ENCODE results near the gene AP4E1.
"Not testable (repeated sequence)": the region's sequence is repeated elsewhere in the genome, so short reads cannot be mapped to it uniquely, and the experiment has no call there.

Gene AP4E1

DNA sequence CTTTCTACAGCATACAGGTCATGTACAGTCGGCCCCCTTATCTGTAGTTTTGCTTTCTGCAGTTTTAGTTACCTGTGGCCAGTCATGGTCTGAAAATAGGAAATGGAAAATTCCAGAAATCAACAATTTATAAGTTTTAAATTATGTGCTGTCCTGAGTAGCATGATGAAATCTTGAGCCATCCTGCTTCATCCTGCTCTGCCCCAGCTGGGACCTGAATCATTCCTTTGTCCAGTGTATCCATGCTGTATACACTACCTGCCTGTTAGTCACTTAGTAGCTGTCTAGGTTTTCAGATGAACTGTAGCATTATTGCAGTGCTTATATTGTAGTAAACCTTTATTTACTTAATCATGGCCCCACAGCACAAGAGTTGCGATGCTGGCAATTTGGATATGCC lies 44.8 kb downstream of the AP4E1 start:
- TF ChIP-seq, protein P1, sequence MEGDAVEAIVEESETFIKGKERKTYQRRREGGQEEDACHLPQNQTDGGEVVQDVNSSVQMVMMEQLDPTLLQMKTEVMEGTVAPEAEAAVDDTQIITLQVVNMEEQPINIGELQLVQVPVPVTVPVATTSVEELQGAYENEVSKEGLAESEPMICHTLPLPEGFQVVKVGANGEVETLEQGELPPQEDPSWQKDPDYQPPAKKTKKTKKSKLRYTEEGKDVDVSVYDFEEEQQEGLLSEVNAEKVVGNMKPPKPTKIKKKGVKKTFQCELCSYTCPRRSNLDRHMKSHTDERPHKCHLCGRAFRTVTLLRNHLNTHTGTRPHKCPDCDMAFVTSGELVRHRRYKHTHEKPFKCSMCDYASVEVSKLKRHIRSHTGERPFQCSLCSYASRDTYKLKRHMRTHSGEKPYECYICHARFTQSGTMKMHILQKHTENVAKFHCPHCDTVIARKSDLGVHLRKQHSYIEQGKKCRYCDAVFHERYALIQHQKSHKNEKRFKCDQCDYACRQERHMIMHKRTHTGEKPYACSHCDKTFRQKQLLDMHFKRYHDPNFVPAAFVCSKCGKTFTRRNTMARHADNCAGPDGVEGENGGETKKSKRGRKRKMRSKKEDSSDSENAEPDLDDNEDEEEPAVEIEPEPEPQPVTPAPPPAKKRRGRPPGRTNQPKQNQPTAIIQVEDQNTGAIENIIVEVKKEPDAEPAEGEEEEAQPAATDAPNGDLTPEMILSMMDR (IDR thresholded peaks at IDR 0.05): no peak
- Histone ChIP-seq H3K27ac (no peak overlapping the region), H3K36me3 (peaks cover 75% of the 10 kb centered on the region), H3K4me3 (ENCODE audit: low read depth in 1 of 2, low read length in 1 of 2) (no peak overlapping the region), H3K4me1 (ENCODE audit: control insufficient read depth in 1 of 2, insufficient read depth in 1 of 2, low read depth in 1 of 2, low read length in 1 of 2) (no peaks in the 10 kb centered on the region), H3K27me3 (no peaks in the 10 kb centered on the region), H3K9me3 (no peaks in the 10 kb centered on the region)

DNA sequence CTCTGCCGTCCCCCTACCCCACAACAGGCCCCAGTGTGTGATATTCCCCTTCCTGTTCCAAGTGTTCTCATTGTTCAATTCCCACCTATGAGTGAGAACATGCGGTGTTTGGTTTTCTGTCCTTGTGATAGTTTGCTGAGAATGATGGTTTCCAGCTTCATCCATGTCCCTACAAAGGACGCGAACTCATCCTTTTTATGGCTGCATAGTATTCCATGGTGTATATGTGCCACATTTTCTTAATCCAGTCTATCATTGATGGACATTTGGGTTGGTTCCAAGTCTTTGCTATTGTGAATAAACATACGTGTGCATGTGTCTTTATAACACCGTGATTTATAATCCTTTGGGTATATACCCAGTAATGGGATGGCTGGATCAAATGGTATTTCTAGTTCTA lies 46.4 kb downstream of the AP4E1 start:
- H3K4me3 ChIP-seq (ENCODE audit: low read depth in 1 of 2, low read length in 1 of 2); H3K9me3 ChIP-seq; H3K27ac ChIP-seq; H3K27me3 ChIP-seq; H3K4me1 ChIP-seq (ENCODE audit: control insufficient read depth in 1 of 2, insufficient read depth in 1 of 2, low read depth in 1 of 2, low read length in 1 of 2): not testable (repeated sequence)
- peaks cover 86% of the 10 kb centered on the region for H3K36me3 ChIP-seq

DNA sequence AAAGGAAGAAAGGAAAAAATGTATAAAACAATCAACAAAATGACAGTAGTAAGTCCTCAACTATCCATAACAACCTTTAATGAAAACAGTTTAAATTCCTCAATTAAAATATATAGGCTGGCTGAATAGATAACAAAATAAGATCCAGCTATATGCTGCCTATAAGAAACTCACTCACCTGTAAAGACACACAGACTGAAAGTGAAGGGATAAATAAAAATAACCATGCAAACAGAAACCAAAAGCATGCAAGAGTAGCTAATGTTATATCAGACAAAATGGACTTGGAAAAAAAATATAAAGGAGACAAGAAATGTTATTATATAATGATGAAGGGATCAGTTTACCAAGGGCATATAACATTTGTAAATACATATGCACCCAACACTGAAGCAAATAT lies 51.2 kb downstream of the AP4E1 start:
- TF ChIP-seq, protein P1 (IDR thresholded peaks at IDR 0.05): no peak
- Histone ChIP-seq H3K27ac (no peak overlapping the region), H3K36me3 (peaks cover 52% of the 10 kb centered on the region), H3K27me3 (no peaks in the 10 kb centered on the region), H3K4me1 (ENCODE audit: control insufficient read depth in 1 of 2, insufficient read depth in 1 of 2, low read depth in 1 of 2, low read length in 1 of 2) (no peaks in the 10 kb centered on the region), H3K9me3 (peaks cover 10% of the 10 kb centered on the region), H3K4me3 (ENCODE audit: low read depth in 1 of 2, low read length in 1 of 2) (no peak overlapping the region)

DNA sequence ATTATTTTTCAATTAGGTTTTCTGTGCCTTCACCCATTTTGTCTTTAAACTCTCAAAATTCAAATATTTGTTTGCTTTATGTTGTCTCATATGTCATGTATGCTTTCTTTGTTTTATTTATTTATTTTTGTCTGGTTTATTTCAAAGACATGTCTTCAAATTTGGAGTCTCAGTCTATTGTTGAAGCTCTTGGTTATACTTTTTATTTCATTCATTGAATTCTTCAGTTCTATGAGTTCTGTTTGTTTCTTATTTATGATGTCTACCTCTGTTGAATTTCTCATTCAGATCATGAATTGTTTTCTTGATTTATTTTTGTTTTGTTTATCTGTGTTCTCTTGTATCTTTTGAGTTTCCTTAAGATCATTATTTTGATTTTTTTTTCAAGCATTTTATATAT lies 55.6 kb downstream of the AP4E1 start:
- Histone ChIP-seq H3K36me3 (peaks cover 14% of the 10 kb centered on the region), H3K27me3 (no peaks in the 10 kb centered on the region), H3K27ac (no peak overlapping the region), H3K4me1 (ENCODE audit: control insufficient read depth in 1 of 2, insufficient read depth in 1 of 2, low read depth in 1 of 2, low read length in 1 of 2) (no peaks in the 10 kb centered on the region), H3K9me3 (peaks cover 14% of the 10 kb centered on the region), H3K4me3 (ENCODE audit: low read depth in 1 of 2, low read length in 1 of 2) (no peak overlapping the region)
- TF ChIP-seq, protein P1 (IDR thresholded peaks at IDR 0.05): no peak

DNA sequence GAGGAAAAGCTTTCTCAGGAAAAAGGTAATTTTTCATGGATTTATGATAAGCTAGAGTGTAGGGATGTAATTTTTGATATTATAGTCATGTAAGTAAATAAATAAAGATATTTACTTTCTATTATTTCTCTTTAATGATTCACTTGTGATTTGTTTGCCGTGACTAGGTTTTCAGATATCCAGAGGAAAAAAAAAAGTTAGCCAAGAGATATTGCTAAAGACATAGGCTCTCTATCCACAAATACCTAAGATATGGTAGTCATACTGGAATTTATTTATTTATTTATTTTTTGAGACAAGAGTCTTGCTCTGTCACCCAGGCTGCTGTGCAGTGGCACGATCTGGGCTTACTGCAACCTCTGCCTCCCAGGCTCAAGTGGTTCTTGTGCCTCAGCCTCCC lies 59.9 kb downstream of the AP4E1 start:
- Histone ChIP-seq H3K4me1 (ENCODE audit: control insufficient read depth in 1 of 2, insufficient read depth in 1 of 2, low read depth in 1 of 2, low read length in 1 of 2) (no peaks in the 10 kb centered on the region), H3K36me3 (peaks cover 11% of the 10 kb centered on the region), H3K4me3 (ENCODE audit: low read depth in 1 of 2, low read length in 1 of 2) (no peak overlapping the region), H3K27ac (no peak overlapping the region), H3K9me3 (peaks cover 9% of the 10 kb centered on the region), H3K27me3 (no peaks in the 10 kb centered on the region)
- TF ChIP-seq, protein P1 (IDR thresholded peaks at IDR 0.05): no peak

DNA sequence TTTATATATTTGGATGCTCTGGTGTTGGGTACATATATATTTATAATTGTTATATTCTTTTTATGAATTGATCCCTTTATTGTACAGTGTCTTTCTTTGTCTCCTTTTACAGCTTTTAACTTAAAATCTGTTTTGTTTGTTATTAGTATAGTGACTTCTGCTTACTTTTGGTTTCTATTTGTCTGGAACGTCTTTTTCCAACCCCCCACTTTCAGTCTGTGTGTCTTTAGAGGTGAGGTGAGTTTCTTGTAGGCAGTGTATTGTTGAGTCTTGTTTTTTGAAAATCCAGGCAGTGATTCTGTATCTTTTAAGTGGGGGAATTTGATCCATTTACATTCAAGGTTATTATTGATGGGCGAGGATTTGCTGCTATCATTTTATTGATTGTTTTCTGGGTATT lies 62.0 kb downstream of the AP4E1 start:
- no peaks in the 10 kb centered on the region for H3K9me3 ChIP-seq
- no peak overlapping the region for H3K27ac ChIP-seq
- H3K27me3 ChIP-seq: no peaks in the 10 kb centered on the region
- H3K4me1 ChIP-seq (ENCODE audit: control insufficient read depth in 1 of 2, insufficient read depth in 1 of 2, low read depth in 1 of 2, low read length in 1 of 2): no peaks in the 10 kb centered on the region
- no peak overlapping the region for H3K4me3 ChIP-seq (ENCODE audit: low read depth in 1 of 2, low read length in 1 of 2)
- TF ChIP-seq, protein P1 (IDR thresholded peaks at IDR 0.05): no peak
- H3K36me3 ChIP-seq: peaks cover 11% of the 10 kb centered on the region
